ENCODE results near the gene LACRT. TPM values are rescaled to one million over a fixed set of nuclear protein-coding genes. Genes with fewer than 3 reads are reported as not detected.

LACRT gene
- total RNA-seq, 1 donor from 2014 or later: not detected

- no peak for DNase-seq (ENCODE audit: missing footprints)
- ATAC-seq: no peak
- intact Hi-C loops (cut with DNase I): no loop called here
Observed at GRCh38 chr12:54584128-54584527, 50.6 kb downstream of the LACRT start.

GRCh38 chr12:54583726-54584125, 51.0 kb downstream of the LACRT start:
- ATAC-seq (no peak), DNase-seq (ENCODE audit: missing footprints) (no peak)
- intact Hi-C loops (cut with DNase I): no loop called here

GRCh38 chr12:54581412-54581811, 53.3 kb downstream of the LACRT start:
- DNase-seq (ENCODE audit: missing footprints): no peak
- no peak for ATAC-seq
- intact Hi-C loops (cut with DNase I): no loop called here

Other genes with a start within 250 kb of the LACRT start
- 53.5 TPM for gene ITGA5, start 215.6 kb downstream of the LACRT start, total RNA-seq
- gene GTSF1, start 161.3 kb downstream of the LACRT start, total RNA-seq: 0.38 TPM
- gene NCKAP1L, start 137.1 kb downstream of the LACRT start, total RNA-seq: 10.7 TPM
- gene PDE1B, start 85.3 kb downstream of the LACRT start, total RNA-seq: 2.7 TPM
- gene PPP1R1A, start 46.2 kb downstream of the LACRT start, total RNA-seq: 239 TPM
- not detected for gene DCD, start 13.5 kb upstream of the LACRT start, total RNA-seq
- gene MUCL1, start 219.6 kb upstream of the LACRT start, total RNA-seq: not detected

Measured in Right ventricle myocardium inferior (tissue), 1 donor.